ENCODE results near the gene VEPH1.
"Not testable (repeated sequence)": the region's sequence is repeated elsewhere in the genome, so short reads cannot be mapped to it uniquely, and the experiment has no call there.

- not testable (repeated sequence) for TF ChIP-seq CTCF, POLR2A (IDR thresholded peaks at IDR 0.05)
Observed at GRCh38 chr3:157350651-157351050, 152.6 kb downstream of the VEPH1 start.

Data from testis (tissue), 2 donors.